Uterus (tissue), 4 donors: ENCODE measurements around the gene CARD9. TPM values are rescaled to one million over a fixed set of nuclear protein-coding genes. Genes with fewer than 3 reads are reported as not detected.

Experiments
- DNase-seq, 2 donors: peaks; one replicate each; pipeline ENCODE4 v3.0.0-alpha.2; 2019 to 2020
- H3K27ac ChIP-seq, 2 donors: fragments of 200-600 bp; sonication (generic); 1 replicate in 1 of 2; 2 replicates in 1 of 2; pipeline ENCODE4 v1.5.1; 2016 to 2018
- H3K27me3 ChIP-seq, 2 donors: fragments of 200-600 bp; sonication (generic); one replicate each; pipeline ENCODE4 v1.5.1; 2018 to 2019; ENCODE audit warnings: control low read depth in 1 of 2
- H3K36me3 ChIP-seq, 2 donors: fragments of 200-600 bp; sonication (generic); one replicate each; pipeline ENCODE4 v1.5.1; 2019; ENCODE audit warnings: control low read depth in 1 of 2
- H3K4me1 ChIP-seq, 2 donors: fragments of 200-600 bp; sonication (generic); one replicate each; pipeline ENCODE4 v1.5.1; 2018 to 2019; ENCODE audit warnings: control low read depth in 1 of 2
- H3K4me3 ChIP-seq, 2 donors: fragments of 200-600 bp; sonication (generic); 1 replicate in 1 of 2; 2 replicates in 1 of 2; pipeline ENCODE4 v1.5.1; 2018 to 2019; ENCODE audit warnings: mild to moderate bottlenecking in 1 of 2
- H3K9me3 ChIP-seq, 2 donors: fragments of 200-600 bp; sonication (generic); one replicate each; pipeline ENCODE4 v1.5.1; 2019; ENCODE audit warnings: control low read depth in 1 of 2
- CTCF ChIP-seq, 4 experiments: fragments of 200-600 bp in 2 of 4; fragments of 450-650 bp in 2 of 4; sonication (generic) in 2 of 4; IDR thresholded peaks; one replicate each; pipeline ENCODE4 v1.5.1; 2016 to 2019; ENCODE audit warnings: antibody characterized with exemption in 4 of 4, mild to moderate bottlenecking in 2 of 4, moderate library complexity in 1 of 4
- POLR2A ChIP-seq, 2 donors: fragments of 450-650 bp; IDR thresholded peaks; one replicate each; pipeline ENCODE4 v1.6.1; 2016; ENCODE audit warnings: antibody characterized with exemption in 2 of 2, mild to moderate bottlenecking in 1 of 2, moderate library complexity in 1 of 2
- intact Hi-C: fragments of 100-400 bp; cut with DNase I; formaldehyde crosslinking; loops from one replicate; pipeline ENCODE4 v1.15.1; 2023; ENCODE audit warnings: low total_unique reads
- total RNA-seq, 4 donors: library from RNA; depleted of rRNA in 3 of 4; stranded (reverse); fragments of >200 nt in 3 of 4; gene quantifications; one replicate each; pipeline versions ENCODE4 v1.1.0 to v1.2.4, GENCODE V29; 2014 to 2023
- donor health status: DM: yes; HTN: yes; CAD: no.

CARD9 gene
- total RNA-seq, 4 donors from 2014 or later = under 0.01 to 10.6 (median 2.5) TPM

- H3K4me1 ChIP-seq = peaks cover 0 to 14% of the 10 kb centered on the region in 2 donors
- no peaks in the 10 kb centered on the region for H3K27me3 ChIP-seq
- no peaks in the 10 kb centered on the region for H3K36me3 ChIP-seq
- H3K4me3 ChIP-seq = no peak overlapping the region
- no peaks in the 10 kb centered on the region for H3K9me3 ChIP-seq
- no peak for TF ChIP-seq CTCF (IDR thresholded peaks at IDR 0.05)
- no peak for TF ChIP-seq POLR2A (IDR thresholded peaks at IDR 0.05)
- no peak for DNase-seq
- intact Hi-C loops = no loop called here
- H3K27ac ChIP-seq = no peak overlapping the region
Measured at GRCh38 chr9:136332482-136332983, 40.9 kb downstream of the CARD9 start.

- intact Hi-C loops = no loop called here
Measured at GRCh38 chr9:136331556-136332481, 41.6 kb downstream of the CARD9 start.

GRCh38 chr9:136331030-136331429 lies 42.4 kb downstream of the CARD9 start:
- Histone ChIP-seq H3K4me3 (no peak overlapping the region), H3K27me3 (no peaks in the 10 kb centered on the region), H3K9me3 (no peaks in the 10 kb centered on the region), H3K4me1 (peaks cover 0 to 26% of the 10 kb centered on the region in 2 donors), H3K36me3 (no peaks in the 10 kb centered on the region), H3K27ac (no peak overlapping the region)
- intact Hi-C loops = no loop called here
- TF ChIP-seq POLR2A (IDR thresholded peaks at IDR 0.05) (no peak), CTCF (IDR thresholded peaks at IDR 0.05) (no peak)
- DNase-seq = no peak

More at GRCh38 chr9:136331556-136332481, 41.6 kb downstream of the CARD9 start:
- H3K27ac ChIP-seq = no peak overlapping the region
- no peaks in the 10 kb centered on the region for H3K9me3 ChIP-seq
- no peak for TF ChIP-seq POLR2A (IDR thresholded peaks at IDR 0.05)
- H3K4me1 ChIP-seq = peaks cover 0 to 18% of the 10 kb centered on the region in 2 donors
- no peak for DNase-seq
- no peaks in the 10 kb centered on the region for H3K27me3 ChIP-seq
- H3K36me3 ChIP-seq = no peaks in the 10 kb centered on the region
- H3K4me3 ChIP-seq = no peak overlapping the region

- Histone ChIP-seq H3K4me1 (peaks cover 0 to 30% of the 10 kb centered on the region in 2 donors), H3K27ac (no peak overlapping the region), H3K36me3 (no peaks in the 10 kb centered on the region), H3K9me3 (no peaks in the 10 kb centered on the region), H3K27me3 (no peaks in the 10 kb centered on the region), H3K4me3 (no peak overlapping the region)
- no peak for DNase-seq
- no peak for TF ChIP-seq POLR2A (IDR thresholded peaks at IDR 0.05)
- TF ChIP-seq CTCF (IDR thresholded peaks at IDR 0.05) = no peak
- intact Hi-C loops = no loop called here
Measured at GRCh38 chr9:136330406-136330990, 43.0 kb downstream of the CARD9 start.

GRCh38 chr9:136329636-136330405 lies 43.6 kb downstream of the CARD9 start:
- Histone ChIP-seq H3K27ac (no peak overlapping the region), H3K27me3 (no peaks in the 10 kb centered on the region), H3K4me1 (peaks cover 0 to 30% of the 10 kb centered on the region in 2 donors), H3K36me3 (no peaks in the 10 kb centered on the region), H3K9me3 (no peaks in the 10 kb centered on the region), H3K4me3 (no peak overlapping the region)
- DNase-seq = no peak
- intact Hi-C loops = no loop called here
- no peak for TF ChIP-seq POLR2A (IDR thresholded peaks at IDR 0.05)
- TF ChIP-seq CTCF (IDR thresholded peaks at IDR 0.05) = no peak
